Measurements from ENCODE around the gene SLC25A1.

GRCh38 chr22:19126309-19127273 is 51.9 kb downstream of the SLC25A1 start:
- TF ChIP-seq, protein P1, sequence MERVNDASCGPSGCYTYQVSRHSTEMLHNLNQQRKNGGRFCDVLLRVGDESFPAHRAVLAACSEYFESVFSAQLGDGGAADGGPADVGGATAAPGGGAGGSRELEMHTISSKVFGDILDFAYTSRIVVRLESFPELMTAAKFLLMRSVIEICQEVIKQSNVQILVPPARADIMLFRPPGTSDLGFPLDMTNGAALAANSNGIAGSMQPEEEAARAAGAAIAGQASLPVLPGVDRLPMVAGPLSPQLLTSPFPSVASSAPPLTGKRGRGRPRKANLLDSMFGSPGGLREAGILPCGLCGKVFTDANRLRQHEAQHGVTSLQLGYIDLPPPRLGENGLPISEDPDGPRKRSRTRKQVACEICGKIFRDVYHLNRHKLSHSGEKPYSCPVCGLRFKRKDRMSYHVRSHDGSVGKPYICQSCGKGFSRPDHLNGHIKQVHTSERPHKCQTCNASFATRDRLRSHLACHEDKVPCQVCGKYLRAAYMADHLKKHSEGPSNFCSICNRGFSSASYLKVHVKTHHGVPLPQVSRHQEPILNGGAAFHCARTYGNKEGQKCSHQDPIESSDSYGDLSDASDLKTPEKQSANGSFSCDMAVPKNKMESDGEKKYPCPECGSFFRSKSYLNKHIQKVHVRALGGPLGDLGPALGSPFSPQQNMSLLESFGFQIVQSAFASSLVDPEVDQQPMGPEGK (CRISPR knock-in tag; IDR thresholded peaks at IDR 0.05; ENCODE audit: borderline replicate concordance), result no peak
- TF ChIP-seq OSR1 (CRISPR knock-in tag; IDR thresholded peaks at IDR 0.05) (no peak), ZFP3 (CRISPR knock-in tag; IDR thresholded peaks at IDR 0.05) (no peak), ZNF565 (CRISPR knock-in tag; conservative IDR thresholded peaks at IDR 0.05; ENCODE audit: low read depth) (no peak), ZFP30 (CRISPR knock-in tag; IDR thresholded peaks at IDR 0.05) (no peak)
